Ishikawa (cell line): ENCODE measurements around the gene RXRG.

Experiments used
- CEBPB ChIP-seq: IDR thresholded peaks from 2 replicates; pipeline ENCODE4 v1.6.1; 2012
- CREB1 ChIP-seq: IDR thresholded peaks from 2 replicates; pipeline ENCODE4 v1.6.1; 2012; ENCODE audit warnings: low read depth
- EGR1 ChIP-seq: IDR thresholded peaks from 2 replicates; pipeline ENCODE4 v1.6.1; 2012
- EP300 ChIP-seq: IDR thresholded peaks from 2 replicates; pipeline ENCODE4 v1.6.1; 2012; ENCODE audit warnings: borderline replicate concordance
- FOXM1 ChIP-seq: IDR thresholded peaks from 2 replicates; pipeline ENCODE4 v1.6.1; 2012; ENCODE audit warnings: low read depth, borderline replicate concordance
- NFIC ChIP-seq: IDR thresholded peaks from 2 replicates; pipeline ENCODE4 v1.6.1; 2012
- RAD21 ChIP-seq: IDR thresholded peaks from 2 replicates; pipeline ENCODE4 v1.6.1; 2012; ENCODE audit warnings: low read depth
- REST ChIP-seq: IDR thresholded peaks from 2 replicates; pipeline ENCODE4 v1.6.1; 2012; ENCODE audit warnings: low read depth, mild to moderate bottlenecking
- TAF1 ChIP-seq: IDR thresholded peaks from 2 replicates; pipeline ENCODE4 v1.6.1; 2012; ENCODE audit warnings: low read depth, mild to moderate bottlenecking
- TCF12 ChIP-seq: IDR thresholded peaks from 2 replicates; pipeline ENCODE4 v1.6.1; 2012; ENCODE audit warnings: low read depth
- TEAD4 ChIP-seq: IDR thresholded peaks from 2 replicates; pipeline ENCODE4 v1.6.1; 2012
- USF1 ChIP-seq: IDR thresholded peaks from 2 replicates; pipeline ENCODE4 v1.6.1; 2012
- YY1 ChIP-seq: IDR thresholded peaks from 2 replicates; pipeline ENCODE4 v1.6.1; 2012; ENCODE audit warnings: low read depth
- ZBTB7A ChIP-seq: IDR thresholded peaks from 2 replicates; pipeline ENCODE4 v1.6.1; 2012; ENCODE audit warnings: low read depth
- TF ChIP-seq, protein P1 (sequence below): IDR thresholded peaks from 2 replicates; pipeline ENCODE4 v1.6.1; 2012

RXRG gene

DNA sequence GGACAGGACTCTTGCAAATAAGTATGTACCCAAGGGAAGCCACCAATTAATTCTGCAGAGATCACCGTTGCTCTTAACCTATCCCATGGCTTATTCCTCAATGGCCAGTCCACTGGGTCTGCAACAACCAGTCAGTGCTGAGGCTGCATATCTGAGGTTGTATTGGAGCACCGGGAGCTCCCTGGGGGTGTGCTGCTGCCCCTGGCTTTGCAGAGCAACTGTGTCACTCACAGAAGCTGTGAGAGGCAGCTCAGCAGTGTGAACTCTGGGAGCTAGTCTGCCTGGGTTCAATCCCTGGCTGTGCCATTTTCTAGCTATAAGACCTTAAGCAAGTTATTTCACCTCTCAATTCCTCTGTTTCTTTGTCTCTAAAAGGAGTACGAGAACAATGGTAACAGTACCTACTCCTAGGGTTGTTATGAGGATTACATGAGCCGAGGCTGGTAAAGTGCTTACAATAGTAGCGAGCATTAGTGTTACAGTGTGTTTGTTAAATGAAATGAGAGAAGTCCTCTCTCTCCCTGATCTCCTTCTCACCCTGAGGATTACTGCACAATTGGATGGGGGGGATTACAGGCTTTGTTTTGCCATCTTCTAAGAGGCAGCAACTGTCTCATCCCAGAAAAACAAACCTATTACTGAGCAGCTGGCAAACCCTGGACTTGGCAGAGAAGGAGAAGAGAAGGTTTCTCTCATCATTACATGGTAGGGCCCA lies 3.6 kb downstream of the RXRG start:
- TF ChIP-seq EP300 (no peak), ZBTB7A (no peak), REST (no peak), TAF1 (no peak), TEAD4 (no peak), USF1 (no peak), FOXM1 (no peak), TCF12 (no peak), RAD21 (no peak), NFIC (no peak), EGR1 (no peak), CREB1 (no peak), YY1 (no peak), CEBPB (no peak)
- TF ChIP-seq, protein P1, sequence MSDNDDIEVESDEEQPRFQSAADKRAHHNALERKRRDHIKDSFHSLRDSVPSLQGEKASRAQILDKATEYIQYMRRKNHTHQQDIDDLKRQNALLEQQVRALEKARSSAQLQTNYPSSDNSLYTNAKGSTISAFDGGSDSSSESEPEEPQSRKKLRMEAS, result no peak

DNA sequence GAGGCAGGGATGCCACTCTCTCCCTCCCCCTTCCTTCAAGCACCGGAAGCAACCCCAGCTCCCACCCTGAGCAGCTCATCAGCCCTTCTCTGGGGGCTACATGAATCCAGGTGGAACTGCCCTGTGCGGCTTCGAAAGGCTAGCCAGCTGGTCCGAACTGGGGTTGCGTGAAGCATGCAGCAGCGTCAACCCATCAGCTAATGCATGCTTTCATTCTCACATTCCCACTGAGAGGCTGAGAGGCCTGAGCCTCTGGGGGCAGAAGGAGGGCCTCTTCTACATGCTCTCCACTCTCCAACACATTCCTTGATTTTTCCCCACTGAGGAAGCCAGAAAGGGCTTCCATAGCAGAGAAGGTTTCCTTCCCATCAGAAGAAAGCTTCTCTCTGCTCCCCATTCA lies 5.6 kb downstream of the RXRG start:
- no peak for TF ChIP-seq TAF1

DNA sequence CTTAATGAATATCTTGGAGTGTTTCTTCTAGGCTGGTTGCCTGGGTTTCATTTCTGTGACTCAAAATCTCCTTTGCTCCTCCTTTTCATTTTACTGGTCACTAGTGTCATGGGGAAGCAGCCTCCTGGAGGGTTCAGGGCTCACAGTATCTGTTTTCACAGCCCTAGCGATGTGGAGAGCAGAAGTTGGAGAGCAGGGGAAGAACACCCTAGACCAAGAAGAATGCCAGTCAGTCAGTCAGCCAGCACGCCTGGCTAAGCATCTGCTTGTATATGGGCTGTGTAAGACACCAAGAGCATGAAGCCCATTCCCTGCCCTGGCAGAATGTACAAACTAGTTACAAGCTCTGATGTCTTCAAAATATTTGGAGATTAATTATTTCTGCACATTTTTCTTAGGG lies 7.9 kb downstream of the RXRG start:
- no peak for TF ChIP-seq ZBTB7A
- no peak for TF ChIP-seq FOXM1
- TF ChIP-seq NFIC, result no peak
- no peak for TF ChIP-seq TEAD4
- no peak for TF ChIP-seq CREB1
- TF ChIP-seq TAF1, result no peak
- TF ChIP-seq USF1, result no peak
- no peak for TF ChIP-seq EP300
- TF ChIP-seq EGR1, result no peak
- TF ChIP-seq YY1, result no peak
- no peak for TF ChIP-seq CEBPB
- no peak for TF ChIP-seq RAD21
- TF ChIP-seq TCF12, result no peak
- TF ChIP-seq, protein P1, result no peak
- no peak for TF ChIP-seq REST

DNA sequence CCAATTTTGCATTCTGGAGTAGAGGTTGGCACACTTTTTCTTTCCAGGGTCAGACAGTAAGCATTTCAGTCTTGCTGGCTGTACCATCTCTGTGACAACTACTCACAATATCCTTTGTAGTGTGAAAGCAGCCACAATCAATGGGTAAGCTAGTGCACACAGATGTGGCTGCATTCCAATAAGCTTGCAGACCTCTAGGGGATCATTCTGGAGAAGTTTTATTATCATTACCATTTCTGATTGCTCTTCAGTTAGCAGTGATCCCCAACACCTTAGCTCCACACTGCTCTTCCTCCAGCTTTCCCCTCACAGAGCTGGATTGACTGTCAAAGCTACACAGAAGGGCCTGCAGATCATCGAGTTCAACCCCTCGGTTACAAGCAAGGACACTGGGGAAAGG lies 9.1 kb downstream of the RXRG start:
- TF ChIP-seq USF1 (no peak), TAF1 (no peak), REST (no peak), EP300 (no peak), EGR1 (no peak), FOXM1 (no peak), NFIC (no peak), YY1 (no peak), TCF12 (no peak), RAD21 (no peak), ZBTB7A (no peak)
- TF ChIP-seq, protein P1, result no peak
